ENCODE results near the gene COMT. TPM values are rescaled to one million over a fixed set of nuclear protein-coding genes. Genes with fewer than 3 reads are reported as not detected.

COMT gene
- total RNA-seq, 1 experiment from 2014 or later = 30.8 TPM

DNA sequence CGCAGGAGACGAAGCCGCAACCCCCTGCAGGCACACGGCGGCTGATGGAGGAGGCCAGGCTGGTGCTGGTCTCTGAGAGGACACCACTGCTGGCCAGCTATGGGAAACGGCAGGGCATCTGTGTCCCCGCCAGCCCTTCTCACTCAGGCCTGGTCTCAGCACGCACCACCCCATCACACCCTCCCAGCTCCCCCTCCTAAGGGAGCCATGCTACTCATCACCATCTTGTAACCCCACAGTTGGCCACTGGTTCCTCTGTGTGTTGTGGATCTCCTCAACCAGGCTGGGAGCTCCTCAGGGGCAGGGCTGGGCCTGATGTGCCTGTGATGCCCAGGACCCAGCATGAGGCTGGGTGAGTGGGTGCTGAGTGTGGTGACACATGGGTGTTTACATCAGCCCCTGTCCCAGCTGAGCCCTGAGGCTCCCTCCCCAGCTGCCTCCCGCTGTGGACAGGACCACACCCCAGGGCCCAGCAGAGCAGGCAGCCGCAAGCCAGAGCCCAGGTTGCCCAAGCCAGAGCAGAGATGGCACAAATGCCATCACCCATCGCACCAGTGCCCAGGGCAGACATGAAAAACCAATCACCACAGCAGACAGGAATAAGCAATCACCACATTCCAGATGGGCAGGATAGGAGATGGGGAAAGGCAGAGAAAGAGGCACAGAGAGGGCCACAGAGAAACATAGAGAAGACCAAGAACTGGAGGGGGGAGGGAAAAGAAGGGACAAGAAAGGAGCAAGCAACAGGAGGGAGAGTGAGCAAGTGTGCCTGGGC is 66.8 kb downstream of the COMT start:
- Mint-ChIP-seq H3K27ac (no peak overlapping the region), H3K9me3 (peaks cover 21% of the 10 kb centered on the region), H3K36me3 (peaks cover 21% of the 10 kb centered on the region), H3K4me1 (0 out of 2 replicates have a peak, but pooled peaks cover 4% of the 10 kb centered on the region), H3K27me3 (ENCODE audit: low read depth) (no peaks in the 10 kb centered on the region), H3K4me3 (no peak overlapping the region)
- DNase-seq (ENCODE audit: low spot score) (no peak), ATAC-seq (no peak)
- TF ChIP-seq SOX15 (CRISPR knock-in tag; IDR thresholded peaks at IDR 0.05) (no peak), ATF1 (CRISPR knock-in tag; IDR thresholded peaks at IDR 0.05) (no peak), MYBL2 (CRISPR knock-in tag; IDR thresholded peaks at IDR 0.05) (no peak), RORB (CRISPR knock-in tag; IDR thresholded peaks at IDR 0.05) (no peak), ZBTB43 (CRISPR knock-in tag; IDR thresholded peaks at IDR 0.05) (no peak), HMGXB4 (CRISPR knock-in tag; IDR thresholded peaks at IDR 0.05) (no peak), PRRX2 (CRISPR knock-in tag; IDR thresholded peaks at IDR 0.05) (no peak), GRHL2 (CRISPR knock-in tag; IDR thresholded peaks at IDR 0.05; ENCODE audit: insufficient replicate concordance, severe bottlenecking) (no peak), ZNF281 (CRISPR knock-in tag; IDR thresholded peaks at IDR 0.05) (no peak), JUN (CRISPR knock-in tag; IDR thresholded peaks at IDR 0.05) (no peak), ZNF416 (CRISPR knock-in tag; IDR thresholded peaks at IDR 0.05) (no peak), FOXJ3 (CRISPR knock-in tag; IDR thresholded peaks at IDR 0.05; ENCODE audit: borderline replicate concordance) (no peak)
- TF ChIP-seq, protein P1, sequence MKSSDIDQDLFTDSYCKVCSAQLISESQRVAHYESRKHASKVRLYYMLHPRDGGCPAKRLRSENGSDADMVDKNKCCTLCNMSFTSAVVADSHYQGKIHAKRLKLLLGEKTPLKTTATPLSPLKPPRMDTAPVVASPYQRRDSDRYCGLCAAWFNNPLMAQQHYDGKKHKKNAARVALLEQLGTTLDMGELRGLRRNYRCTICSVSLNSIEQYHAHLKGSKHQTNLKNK (CRISPR knock-in tag; IDR thresholded peaks at IDR 0.05) = no peak
- TF ChIP-seq, protein P2, sequence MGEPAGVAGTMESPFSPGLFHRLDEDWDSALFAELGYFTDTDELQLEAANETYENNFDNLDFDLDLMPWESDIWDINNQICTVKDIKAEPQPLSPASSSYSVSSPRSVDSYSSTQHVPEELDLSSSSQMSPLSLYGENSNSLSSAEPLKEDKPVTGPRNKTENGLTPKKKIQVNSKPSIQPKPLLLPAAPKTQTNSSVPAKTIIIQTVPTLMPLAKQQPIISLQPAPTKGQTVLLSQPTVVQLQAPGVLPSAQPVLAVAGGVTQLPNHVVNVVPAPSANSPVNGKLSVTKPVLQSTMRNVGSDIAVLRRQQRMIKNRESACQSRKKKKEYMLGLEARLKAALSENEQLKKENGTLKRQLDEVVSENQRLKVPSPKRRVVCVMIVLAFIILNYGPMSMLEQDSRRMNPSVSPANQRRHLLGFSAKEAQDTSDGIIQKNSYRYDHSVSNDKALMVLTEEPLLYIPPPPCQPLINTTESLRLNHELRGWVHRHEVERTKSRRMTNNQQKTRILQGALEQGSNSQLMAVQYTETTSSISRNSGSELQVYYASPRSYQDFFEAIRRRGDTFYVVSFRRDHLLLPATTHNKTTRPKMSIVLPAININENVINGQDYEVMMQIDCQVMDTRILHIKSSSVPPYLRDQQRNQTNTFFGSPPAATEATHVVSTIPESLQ (CRISPR knock-in tag; IDR thresholded peaks at IDR 0.05) = no peak
- TF ChIP-seq, protein P3, sequence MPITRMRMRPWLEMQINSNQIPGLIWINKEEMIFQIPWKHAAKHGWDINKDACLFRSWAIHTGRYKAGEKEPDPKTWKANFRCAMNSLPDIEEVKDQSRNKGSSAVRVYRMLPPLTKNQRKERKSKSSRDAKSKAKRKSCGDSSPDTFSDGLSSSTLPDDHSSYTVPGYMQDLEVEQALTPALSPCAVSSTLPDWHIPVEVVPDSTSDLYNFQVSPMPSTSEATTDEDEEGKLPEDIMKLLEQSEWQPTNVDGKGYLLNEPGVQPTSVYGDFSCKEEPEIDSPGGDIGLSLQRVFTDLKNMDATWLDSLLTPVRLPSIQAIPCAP (CRISPR knock-in tag; IDR thresholded peaks at IDR 0.05) = no peak
- CTCF ChIA-PET = interaction anchor here (1.8 kb wide), 1 partner anchor 34 kb away, joined by 4 read pairs; no protein-coding TSS in a partner anchor
- POLR2A ChIA-PET = no interaction called here

DNA sequence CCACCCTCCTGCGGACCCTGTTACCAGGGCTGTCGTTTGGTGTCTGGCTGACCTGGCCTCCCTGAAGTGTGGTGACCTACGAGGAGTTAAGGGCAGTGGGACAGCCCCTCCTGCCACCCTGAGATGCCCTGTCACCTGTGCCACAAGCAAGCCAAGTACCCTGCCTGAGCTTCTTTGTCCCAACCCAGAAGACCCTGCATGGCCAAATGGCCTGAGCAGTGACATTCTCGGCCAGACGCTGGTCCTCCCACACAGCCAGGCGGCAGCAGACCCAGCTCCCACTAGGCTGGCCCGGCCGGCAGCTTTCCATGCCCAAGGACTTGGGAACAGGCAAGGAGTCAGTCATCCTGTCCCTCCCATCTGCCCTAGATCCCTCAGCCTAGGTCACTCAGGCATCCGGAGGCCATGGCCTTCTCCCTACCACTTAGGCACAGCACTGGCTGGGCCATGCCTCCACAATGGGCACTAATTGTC is 67.5 kb downstream of the COMT start:
- Mint-ChIP-seq H3K9me3 (peaks cover 15% of the 10 kb centered on the region), H3K36me3 (peaks cover 15% of the 10 kb centered on the region), H3K4me1 (0 out of 2 replicates have a peak, but pooled peaks cover 4% of the 10 kb centered on the region), H3K4me3 (no peak overlapping the region), H3K27ac (no peak overlapping the region), H3K27me3 (ENCODE audit: low read depth) (no peaks in the 10 kb centered on the region)
- ChIA-PET CTCF (interaction anchor here (1.2 to 1.8 kb wide), 2 partner anchors 18 to 35 kb away, joined by 4 read pairs; no protein-coding TSS in a partner anchor), POLR2A (no interaction called here)
- ATAC-seq = no peak
- DNase-seq (ENCODE audit: low spot score) = no peak
- TF ChIP-seq PRDM15 (CRISPR knock-in tag; IDR thresholded peaks at IDR 0.05) (no peak), ZNF317 (CRISPR knock-in tag; IDR thresholded peaks at IDR 0.05; ENCODE audit: borderline replicate concordance, low read depth) (no peak), ESRRA (CRISPR knock-in tag; IDR thresholded peaks at IDR 0.05; ENCODE audit: borderline replicate concordance) (no peak), GTF2I (CRISPR knock-in tag; conservative IDR thresholded peaks at IDR 0.05) (no peak), TEAD1 (CRISPR knock-in tag; IDR thresholded peaks at IDR 0.05) (no peak), ZNF671 (CRISPR knock-in tag; IDR thresholded peaks at IDR 0.05) (no peak), ATF3 (CRISPR knock-in tag; conservative IDR thresholded peaks at IDR 0.05) (no peak)

Data from WTC11 (cell line).